Stimulated activated naive CD4-positive, alpha-beta T cell treated with Interleukin-2 at 50 U/mL for 16 hours (primary cell): Measurements from ENCODE around the gene LRP2.
"Not testable (repeated sequence)": the region's sequence is repeated elsewhere in the genome, so short reads cannot be mapped to it uniquely, and the experiment has no call there.

ENCODE experiments used
- DNase-seq: peaks from one replicate; lab custom pipeline; 2025; lab: John Stamatoyannopoulos, UW

LRP2 gene

GRCh38 chr2:169348321-169349024 is 13.9 kb downstream of the LRP2 start:
- DNase-seq: no peak

DNA sequence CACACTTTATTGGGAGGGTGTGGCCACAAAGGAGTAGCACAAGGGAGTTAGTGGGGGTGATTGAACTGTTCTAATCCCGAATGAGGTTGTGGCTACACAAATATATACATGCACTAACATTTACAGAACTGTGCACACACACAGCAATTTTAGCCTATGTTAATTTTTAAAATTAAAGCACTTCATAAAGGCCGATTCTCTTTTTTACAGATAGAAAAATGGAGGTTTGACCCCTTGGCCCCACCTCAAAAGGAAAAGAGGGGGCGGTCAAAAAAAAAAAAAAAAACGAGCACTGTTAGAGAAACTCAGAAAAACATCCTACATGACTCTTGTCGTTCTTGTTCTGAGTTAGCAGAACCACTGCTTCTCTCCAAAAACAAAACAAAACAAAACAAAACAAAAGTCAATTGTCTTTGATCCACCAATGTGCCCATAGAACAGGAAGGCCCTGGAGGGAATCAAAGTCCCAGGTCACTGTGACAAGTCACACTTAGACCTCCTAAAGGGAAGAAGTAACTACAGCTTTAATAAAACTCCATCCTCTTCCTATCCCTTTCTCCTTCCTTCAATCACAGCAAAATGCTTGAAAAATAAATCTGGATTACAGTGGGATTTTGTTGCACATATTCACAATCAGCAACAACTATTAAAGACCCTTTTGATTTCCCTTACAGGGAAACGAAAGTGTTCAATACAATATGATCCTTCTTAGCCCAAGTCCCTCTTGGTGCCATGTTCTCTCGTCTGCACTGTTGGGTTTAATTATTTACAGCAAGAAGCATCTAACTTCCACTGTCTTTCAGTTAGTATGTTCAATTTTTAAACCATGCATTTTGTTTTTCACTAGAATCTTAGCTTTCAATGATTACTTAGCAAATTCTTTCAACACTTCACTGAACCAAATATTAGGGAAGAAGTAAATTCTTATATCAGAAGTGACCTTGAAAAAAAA is 16.6 kb downstream of the LRP2 start:
- DNase-seq: no peak

DNA sequence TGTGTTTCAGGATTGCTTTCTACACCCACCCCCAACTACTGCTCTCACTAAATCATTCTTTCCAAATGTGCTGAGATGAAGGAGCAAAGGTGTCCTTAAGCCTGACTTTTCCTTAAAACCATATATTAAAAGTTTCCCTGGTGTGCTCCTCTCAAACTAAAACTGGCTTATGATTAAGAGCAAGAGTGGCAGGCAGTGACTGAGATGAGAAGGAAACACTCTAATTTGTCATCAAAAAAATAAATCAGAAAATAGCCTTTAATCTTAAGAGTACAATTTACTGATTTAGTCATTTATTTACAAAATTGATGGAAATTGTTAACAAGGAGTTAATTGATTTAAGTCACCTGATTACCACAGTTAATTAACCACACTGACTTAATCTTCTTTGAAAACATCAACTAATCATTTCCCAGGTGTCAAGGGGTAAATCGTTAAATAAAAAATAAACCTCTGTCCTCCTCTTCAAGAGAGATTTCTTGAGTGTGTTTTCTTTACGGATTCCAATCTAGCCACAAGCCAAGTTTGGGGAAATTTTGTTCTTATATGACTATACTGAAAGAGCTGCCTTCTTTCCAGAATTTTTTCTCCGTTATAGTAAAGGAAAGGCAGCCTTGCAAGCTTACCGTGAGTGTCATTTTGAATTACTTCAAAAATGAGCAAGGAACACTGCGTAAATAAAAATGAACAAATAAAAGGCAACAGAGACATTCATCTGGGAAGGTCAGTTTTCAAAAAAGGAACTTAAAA is 17.4 kb downstream of the LRP2 start:
- no peak for DNase-seq

DNA sequence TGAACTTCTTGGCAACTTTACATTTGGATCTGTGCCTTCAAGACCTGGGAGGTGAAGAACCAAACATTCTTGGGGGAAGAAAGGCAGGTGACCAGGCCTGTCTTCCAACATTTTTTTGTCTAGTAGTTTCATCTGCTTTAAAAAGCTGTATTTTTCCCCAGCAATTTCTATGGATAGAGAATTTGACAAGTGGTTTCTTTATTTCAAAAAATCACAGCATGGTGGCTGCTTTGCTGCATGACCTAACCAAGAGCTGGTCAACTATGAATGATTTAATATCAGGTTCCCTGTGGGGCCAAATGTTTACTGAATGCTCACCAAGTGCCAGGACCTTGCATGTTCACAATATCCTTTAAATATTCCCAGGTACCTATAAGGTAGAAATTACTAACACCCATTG is 19.1 kb downstream of the LRP2 start:
- no peak for DNase-seq

DNA sequence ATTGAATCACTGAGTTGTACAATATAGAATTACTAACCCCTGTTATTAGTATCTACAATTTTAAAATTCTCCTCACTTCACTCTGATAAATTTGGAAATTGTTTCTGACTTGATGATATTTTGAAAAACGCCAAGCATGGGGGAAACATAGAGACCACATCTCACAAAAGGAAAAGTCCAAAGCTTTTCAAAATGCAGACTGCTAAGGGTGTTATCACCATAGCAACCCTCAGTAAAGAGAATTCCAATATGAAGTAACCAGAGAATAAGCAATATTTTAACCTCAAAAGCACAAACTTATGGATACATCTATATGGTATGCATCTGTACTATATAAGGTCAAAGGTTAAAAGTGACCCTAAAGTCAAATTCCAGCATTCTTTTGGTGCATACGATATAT is 22.7 kb downstream of the LRP2 start:
- DNase-seq: no peak

GRCh38 chr2:169336695-169337094 is 25.6 kb downstream of the LRP2 start:
- DNase-seq: no peak

DNA sequence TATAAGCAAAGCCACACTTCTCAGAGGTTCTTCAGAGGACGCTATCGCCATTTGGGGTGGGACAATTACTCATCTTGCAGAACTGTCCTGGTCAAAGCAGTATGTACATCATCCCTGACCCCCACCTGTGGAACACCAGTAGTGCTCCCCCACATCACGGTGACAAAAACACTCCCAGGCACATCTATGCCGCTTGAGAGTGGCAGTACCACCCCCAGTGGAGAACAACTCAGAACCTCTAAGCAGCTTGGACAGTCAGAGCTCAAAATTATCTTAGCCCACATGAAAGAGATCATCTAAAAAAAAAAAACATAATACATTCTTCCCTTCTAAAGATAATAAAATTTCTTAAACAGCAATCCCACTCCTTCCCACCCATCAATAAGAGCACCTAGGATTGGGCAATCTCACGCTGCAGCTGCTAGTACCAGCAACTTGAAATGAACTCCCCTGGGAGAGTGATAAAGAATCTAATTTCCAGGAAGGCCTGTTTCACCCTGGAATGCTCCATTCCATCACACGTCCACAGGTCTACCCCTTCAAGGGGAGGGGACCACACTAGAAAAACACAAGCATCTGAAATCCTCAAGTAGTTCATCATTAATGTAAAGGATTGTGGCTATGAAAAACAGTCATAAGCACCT is 31.7 kb downstream of the LRP2 start:
- DNase-seq: no peak

DNA sequence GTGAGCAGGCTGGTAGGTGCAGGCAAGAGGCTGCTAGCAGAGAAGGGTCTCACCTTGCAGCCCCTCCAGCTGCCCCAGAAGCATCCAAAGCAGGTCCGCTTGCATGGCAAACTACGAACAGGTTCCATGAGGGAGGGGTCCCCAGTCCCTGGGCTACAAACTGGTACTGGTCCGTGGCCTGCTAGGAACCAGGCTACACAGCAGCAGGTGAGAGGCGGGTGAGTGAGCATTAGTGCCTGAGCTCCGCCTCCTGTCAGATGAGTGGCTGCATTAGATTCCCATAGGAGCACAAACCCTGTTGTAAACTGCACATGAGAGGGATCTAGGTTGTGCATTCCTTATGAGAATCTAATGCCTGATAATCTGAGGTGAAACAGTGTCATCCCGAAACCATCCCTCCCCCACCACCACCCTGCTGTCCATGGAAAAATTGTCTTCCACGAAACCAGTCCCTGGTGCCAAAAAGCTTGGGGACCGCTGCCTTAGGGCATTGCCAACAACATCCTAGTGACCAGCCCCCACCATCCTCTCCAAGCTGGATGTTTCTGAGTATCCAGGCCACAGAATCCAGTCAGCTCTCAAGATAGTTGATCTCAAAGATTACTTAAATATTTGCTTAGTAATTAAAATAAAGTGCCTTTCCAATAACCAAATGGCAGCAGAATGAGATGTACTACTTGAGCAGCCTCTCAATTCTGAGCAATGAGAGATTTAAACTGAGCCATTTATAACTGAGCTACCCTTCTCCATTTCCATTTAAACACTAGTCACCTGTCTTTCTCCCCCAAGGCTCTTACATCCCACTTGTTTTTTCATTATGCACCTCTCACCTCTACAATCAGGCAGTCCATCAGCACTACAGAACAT is 32.4 kb downstream of the LRP2 start:
- no peak for DNase-seq

DNA sequence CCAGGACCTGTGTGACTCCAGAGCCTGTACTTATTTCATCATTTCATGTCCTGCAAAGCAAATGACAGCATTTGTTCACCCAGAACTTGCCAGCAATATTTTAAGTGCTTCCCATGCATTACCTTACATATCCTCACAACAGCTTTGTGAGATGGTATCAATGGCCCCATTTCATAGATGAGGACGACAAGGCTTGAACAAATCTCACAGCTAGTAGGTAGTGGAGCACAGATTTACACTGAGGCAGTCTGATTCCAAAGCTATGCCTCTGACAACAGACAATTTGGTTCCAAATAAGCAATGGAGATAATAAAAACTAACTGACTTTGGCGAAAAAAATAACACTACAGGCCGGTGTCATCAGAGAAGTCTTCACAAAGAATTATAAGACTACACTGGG is 33.5 kb downstream of the LRP2 start:
- DNase-seq: no peak

DNA sequence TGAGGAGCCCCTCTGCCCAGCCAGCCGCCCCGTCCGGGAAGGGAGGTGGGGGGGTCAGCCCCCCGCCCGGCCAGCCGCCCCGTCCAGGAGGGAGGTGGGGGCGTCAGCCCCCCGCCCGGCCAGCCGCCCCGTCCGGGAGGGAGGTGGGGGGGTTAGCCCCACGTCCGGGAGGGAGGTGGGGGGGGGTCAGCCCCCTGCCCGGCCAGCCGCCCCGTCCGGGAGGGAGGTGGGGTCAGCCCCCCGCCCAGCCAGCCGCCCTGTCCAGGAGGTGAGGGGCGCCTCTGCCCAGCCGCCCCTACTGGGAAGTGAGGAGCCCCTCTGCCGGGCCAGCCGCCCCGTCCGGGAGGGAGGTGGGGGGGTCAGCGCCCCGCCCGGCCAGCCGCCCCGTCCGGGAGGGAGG is 34.5 kb downstream of the LRP2 start:
- DNase-seq: not testable (repeated sequence)

DNA sequence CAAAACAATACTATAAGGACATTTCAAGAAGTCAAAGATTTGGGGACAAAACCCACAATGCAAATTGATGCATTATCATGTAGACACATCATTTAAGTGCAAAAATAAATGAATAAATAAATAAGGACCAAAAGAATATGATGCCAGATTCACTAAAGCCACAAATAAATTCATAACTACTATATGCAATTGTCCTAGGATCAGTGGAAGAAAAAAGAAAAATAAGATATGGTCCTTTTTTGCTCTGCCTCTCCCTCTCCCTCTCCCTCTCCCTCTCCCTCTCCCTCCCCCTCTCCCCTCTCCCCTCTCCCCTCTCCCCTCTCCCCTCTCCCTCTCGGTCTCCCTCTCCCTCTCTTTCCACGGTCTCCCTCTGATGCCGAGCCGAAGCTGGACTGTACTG is 36.4 kb downstream of the LRP2 start:
- DNase-seq: not testable (repeated sequence)

DNA sequence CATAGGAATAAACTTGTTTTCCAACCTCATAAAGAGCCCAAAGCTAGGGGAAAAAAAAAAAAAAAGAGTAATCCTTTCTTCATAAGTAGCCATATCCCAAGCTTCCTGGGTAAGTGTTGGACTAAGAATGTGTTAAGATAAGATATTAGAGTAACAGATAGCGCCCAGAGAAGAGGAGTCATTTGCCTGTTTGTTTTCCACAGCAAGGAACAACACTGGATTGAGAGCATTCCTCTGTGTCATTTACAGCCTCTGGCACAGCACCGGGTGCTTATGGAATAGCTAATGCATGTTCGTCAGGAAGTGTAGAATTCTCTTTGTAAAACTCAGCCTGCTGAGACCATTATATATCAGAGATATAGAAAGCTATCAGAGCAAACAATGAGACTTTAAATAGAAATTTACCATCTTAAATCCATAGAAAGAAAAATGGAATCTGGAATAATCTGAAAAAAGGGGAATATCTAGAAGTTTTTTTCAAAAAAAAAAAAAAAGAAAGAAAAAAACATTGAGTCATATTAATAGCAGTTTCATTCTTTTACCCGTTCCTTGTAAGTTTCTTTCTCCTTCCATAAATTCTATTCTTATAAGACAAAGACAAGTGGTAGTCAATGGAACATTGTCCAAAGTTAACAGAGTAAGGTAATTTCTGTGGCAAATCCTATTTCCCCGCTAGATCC is 37.6 kb downstream of the LRP2 start:
- no peak for DNase-seq

- no peak for DNase-seq
Observed at GRCh38 chr2:169323841-169324240, 38.5 kb downstream of the LRP2 start.

GRCh38 chr2:169320561-169320960 is 41.8 kb downstream of the LRP2 start:
- no peak for DNase-seq

DNA sequence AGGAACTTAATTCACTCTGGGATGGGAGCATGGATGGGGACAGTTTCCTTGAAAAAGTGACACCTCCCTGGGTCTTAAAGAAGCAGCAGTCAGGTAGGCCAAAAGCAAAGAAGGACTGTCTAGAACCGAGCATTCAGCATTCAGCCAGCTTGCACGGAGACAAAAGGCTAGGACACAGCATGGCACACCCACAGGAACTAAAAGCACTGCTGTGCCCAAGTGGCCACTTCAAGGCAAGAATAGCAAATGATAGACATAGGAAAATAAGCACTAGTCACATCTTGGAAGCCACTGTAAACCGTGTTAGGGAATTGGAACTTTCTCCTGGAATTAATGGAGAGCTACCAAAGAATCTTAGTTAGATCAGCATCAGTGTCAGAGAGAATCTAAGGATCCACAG is 47.0 kb downstream of the LRP2 start:
- DNase-seq: no peak

GRCh38 chr2:169308349-169308748 is 54.0 kb downstream of the LRP2 start:
- not testable (repeated sequence) for DNase-seq

DNA sequence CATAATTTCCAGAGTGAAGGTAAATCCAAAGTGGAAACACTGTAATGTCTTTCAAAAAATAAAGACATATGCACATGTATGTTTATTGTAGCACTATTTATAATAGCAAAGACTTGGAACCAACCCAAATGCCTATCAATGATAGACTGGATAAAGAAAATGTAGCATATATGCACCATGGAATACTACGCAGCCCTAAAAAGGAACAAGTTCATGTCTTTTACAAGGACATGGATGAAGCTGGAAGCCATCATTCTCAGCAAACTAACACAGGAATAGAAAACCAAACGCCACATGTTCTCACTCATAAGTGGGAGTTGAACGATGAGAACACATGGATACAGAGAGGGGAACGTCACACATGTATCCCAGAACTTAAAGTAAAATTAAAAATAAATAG is 57.6 kb downstream of the LRP2 start:
- not testable (repeated sequence) for DNase-seq

GRCh38 chr2:169303579-169304305 is 58.6 kb downstream of the LRP2 start:
- no peak for DNase-seq

- DNase-seq: no peak
Observed at GRCh38 chr2:169302364-169302763, 60.0 kb downstream of the LRP2 start.
